Inflammatory macrophage treated with lipopolysaccharide for 1 hour (primary cell): ENCODE measurements around the gene ARMC9.

Experiments
- DNase-seq, 2 donors: peaks; one replicate each; pipeline ENCODE4 v3.0.0-alpha.2; 2020 to 2022

Gene ARMC9

GRCh38 chr2:231318436-231318835 lies 120.0 kb downstream of the ARMC9 start:
- DNase-seq, result peak in 1 of 2 donors; percentile 12

- DNase-seq, result no peak
These were observed 120.5 kb downstream of the ARMC9 start for GRCh38 chr2:231318954-231319353.

GRCh38 chr2:231319867-231320266 lies 121.4 kb downstream of the ARMC9 start:
- DNase-seq, result no peak

- no peak for DNase-seq
These were observed 122.6 kb downstream of the ARMC9 start for GRCh38 chr2:231321021-231321420.

- peak; percentile 92 to 93 for DNase-seq
These were observed 123.3 kb downstream of the ARMC9 start for GRCh38 chr2:231321556-231322334.

DNA sequence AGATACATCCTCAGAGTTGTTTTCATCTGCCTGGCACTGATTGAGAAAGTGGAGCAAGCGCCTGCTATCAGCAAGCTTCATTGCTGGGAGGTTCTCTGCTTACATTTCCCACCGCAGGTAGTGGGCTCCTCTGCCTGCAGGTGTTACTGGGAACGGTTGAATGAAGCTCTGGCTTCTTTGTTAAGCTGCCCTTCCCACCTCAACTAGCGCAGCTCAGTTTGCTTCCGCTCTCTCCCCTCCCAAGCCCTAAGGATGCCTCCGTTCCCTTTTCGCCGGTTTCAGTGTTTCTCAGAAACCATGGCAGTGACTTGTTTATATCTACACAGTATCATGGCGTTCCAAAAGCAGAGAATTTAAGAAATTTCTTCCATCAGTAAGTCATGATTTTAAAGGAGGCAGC lies 124.9 kb downstream of the ARMC9 start:
- peak in 1 of 2 donors; percentile 25 for DNase-seq

DNA sequence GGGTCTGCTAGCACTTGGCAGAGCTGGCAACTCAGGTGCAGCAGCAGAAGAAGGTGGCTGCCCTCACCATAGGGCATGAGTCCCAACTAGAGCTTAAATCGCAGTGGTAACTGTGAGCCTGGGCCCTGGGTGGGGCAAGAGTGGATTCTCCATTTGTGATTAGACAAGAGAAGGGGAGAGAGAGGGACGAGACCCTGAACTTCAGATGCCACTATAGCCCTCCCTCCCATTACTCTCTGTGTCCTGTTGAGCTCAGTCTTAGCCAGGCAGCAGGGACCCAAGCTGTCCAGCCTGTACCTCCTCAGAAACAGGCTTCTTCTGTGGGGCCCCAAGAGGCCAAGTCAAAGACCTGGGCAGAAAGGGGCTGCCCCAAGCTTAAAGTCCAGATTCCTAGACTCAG lies 127.4 kb downstream of the ARMC9 start:
- DNase-seq, result no peak

- no peak for DNase-seq
These were observed 128.0 kb downstream of the ARMC9 start for GRCh38 chr2:231326404-231326803.

GRCh38 chr2:231330311-231330710 lies 131.9 kb downstream of the ARMC9 start:
- no peak for DNase-seq

- no peak for DNase-seq
These were observed 133.1 kb downstream of the ARMC9 start for GRCh38 chr2:231331533-231331932.

- DNase-seq, result no peak
These were observed 134.0 kb downstream of the ARMC9 start for GRCh38 chr2:231332388-231332787.

- DNase-seq, result no peak
These were observed 134.6 kb downstream of the ARMC9 start for GRCh38 chr2:231332872-231333500.

DNA sequence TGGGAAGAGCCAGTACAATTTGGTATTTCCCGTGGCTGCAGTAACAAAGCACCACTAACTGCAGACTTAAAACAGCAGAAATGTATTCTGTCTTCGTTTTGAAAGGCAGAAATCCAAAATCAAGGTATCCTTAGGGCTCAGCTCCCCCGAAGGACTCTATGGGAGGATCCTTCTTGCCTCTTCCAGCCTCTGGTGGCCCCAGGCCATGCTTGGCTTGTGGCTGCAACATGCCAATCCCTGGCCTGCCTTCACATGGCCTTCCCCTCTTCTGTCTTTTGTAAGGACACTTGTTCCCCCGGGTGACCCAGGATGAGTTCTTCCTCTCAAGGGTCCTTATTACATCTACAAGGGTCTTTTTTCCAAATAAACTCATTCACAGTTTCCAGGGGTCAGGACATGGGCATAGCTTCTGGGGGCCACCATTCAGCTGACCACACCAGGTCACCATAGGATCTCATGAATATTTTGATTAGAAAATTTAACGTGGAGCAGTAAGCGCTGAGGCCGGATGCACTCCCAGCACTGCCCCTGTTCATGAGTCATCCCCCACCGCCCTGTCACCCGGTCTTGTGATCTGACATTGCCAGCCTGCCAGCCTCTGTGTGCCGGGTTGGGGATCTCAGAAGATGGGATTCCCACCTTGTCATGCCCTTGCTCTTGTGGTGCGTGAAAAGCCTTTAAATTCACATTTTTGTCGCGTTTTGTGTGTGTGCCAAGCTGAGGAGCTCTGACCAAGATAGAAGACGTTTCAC lies 135.9 kb downstream of the ARMC9 start:
- DNase-seq, result peak; percentile 21 to 72

GRCh38 chr2:231334981-231335380 lies 136.6 kb downstream of the ARMC9 start:
- DNase-seq, result no peak

- no peak for DNase-seq
These were observed 137.2 kb downstream of the ARMC9 start for GRCh38 chr2:231335591-231335990.

- DNase-seq, result no peak
These were observed 137.8 kb downstream of the ARMC9 start for GRCh38 chr2:231336236-231336635.

GRCh38 chr2:231336700-231337099 lies 138.3 kb downstream of the ARMC9 start:
- DNase-seq, result no peak

DNA sequence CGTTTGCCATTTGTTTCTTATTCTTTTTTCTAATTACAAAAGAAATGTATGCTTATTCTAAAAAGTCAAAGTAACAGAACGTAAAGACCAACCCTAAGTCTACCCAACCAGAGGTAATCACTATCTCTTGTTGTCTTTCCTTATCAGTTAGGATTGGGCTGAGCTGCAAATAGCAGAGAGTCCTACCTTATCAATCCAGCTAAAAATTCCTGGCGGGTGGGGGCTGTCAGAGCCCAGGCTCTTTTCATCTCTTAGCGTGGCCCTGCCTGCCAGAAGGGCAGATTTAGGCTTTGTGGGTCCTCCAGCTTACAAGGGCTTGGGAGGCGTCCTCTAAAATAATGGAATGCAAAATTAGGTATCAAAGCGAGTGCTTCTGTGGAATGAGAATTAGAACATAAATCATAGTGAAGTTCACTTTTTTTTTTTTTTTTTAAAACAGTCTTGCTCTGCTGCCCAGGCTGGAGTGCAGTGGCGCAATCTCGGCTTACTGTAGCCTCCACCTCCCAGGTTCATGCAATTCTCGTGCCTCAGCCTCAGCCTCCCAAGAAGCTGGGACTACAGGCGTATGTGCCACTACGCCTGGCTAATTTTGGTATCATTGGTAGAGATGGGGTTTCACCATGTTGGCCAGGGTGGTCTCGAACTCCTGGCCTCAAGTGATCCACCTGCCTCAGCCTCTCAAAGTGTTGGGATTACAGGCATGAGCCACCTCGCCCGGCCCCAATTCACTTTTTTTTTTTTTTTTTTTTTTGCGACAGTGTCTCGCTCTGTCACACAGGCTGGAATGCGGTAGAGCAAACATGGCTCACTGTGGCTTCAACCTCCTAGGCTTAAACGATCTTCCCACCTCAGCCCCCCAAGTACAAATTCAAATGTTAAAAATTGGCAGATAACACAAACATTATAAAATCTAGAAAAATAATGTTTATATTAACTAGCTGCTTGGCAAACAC lies 139.7 kb downstream of the ARMC9 start:
- DNase-seq, result no peak

- no peak for DNase-seq
These were observed 140.9 kb downstream of the ARMC9 start for GRCh38 chr2:231339316-231339715.

- peak; percentile 9 to 75 for DNase-seq
These were observed 142.7 kb downstream of the ARMC9 start for GRCh38 chr2:231341100-231341499.

DNA sequence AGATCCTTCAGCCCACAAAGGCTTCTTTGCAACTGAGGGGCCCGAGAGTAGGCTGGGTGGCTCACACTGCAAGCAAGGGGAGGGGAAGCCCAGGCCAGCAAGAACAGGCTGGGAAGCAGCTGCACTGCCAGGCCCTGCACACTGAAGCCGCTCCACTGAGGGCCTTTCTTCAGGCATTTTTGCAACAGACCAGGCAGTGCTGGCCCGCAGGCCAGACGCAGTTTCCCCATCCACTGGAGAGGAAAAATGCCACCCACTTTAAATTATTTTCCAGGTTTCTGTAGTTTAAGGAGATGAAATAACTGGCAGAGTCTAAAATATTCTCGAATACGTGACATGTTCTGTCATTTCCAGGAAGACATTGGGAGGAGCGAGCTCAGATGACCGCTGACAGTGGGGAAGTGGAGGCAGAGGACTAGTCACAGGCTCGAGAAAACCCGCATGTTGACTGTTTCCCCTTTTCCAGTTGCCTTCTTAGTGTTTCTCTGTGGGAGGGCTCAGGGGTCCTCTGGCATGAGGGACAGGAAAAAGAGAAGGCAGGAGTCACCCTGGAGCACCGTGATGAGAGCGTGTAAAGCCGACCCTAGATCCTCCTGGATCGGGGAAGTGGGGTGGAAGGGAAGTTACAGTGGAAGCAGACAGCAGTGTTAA lies 143.8 kb downstream of the ARMC9 start:
- DNase-seq, result peak; percentile 93 to 97
